HG03175 (cell line): ENCODE measurements around the gene ABT1.
"Not testable (repeated sequence)": the region's sequence is repeated elsewhere in the genome, so short reads cannot be mapped to it uniquely, and the experiment has no call there.

ENCODE experiments used
- ATAC-seq: cut with Tn5 transposase; IDR thresholded peaks from one replicate; pipeline ENCODE4 v1.9.1; 2021; ENCODE audit warnings: mild to moderate bottlenecking, moderate library complexity; ENCODE audit not compliant: unreplicated experiment

ABT1 gene

GRCh38 chr6:26596579-26597388, at the start of gene ABT1:
TSS of gene ABT1 (plus strand) at chr6:26596953. CDS start at chr6:26596983, 30 bp downstream.
- ATAC-seq: peak; percentile 82

- not testable (repeated sequence) for ATAC-seq
Observed at GRCh38 chr6:26547363-26547762, 49.4 kb upstream of the ABT1 start.

GRCh38 chr6:26550250-26550993, 46.3 kb upstream of the ABT1 start:
- ATAC-seq: no peak

- ATAC-seq: no peak
Observed at GRCh38 chr6:26552205-26552604, 44.5 kb upstream of the ABT1 start.

GRCh38 chr6:26552640-26553188, 44.0 kb upstream of the ABT1 start:
- no peak for ATAC-seq

- peak; percentile 41 for ATAC-seq
Observed at GRCh38 chr6:26553264-26553634, 43.5 kb upstream of the ABT1 start.

- ATAC-seq: peak; percentile 39
Observed at GRCh38 chr6:26553635-26554446, 42.9 kb upstream of the ABT1 start.

GRCh38 chr6:26554447-26554696, 42.4 kb upstream of the ABT1 start:
- ATAC-seq: no peak

GRCh38 chr6:26554697-26555504, 41.9 kb upstream of the ABT1 start:
- ATAC-seq: no peak

GRCh38 chr6:26555505-26556262, 41.1 kb upstream of the ABT1 start:
- ATAC-seq: no peak

- ATAC-seq: no peak
Observed at GRCh38 chr6:26556263-26557070, 40.3 kb upstream of the ABT1 start.

- ATAC-seq: peak; percentile 71
Observed at GRCh38 chr6:26561533-26562466, 35.0 kb upstream of the ABT1 start.

GRCh38 chr6:26563488-26563887, 33.3 kb upstream of the ABT1 start:
- no peak for ATAC-seq

GRCh38 chr6:26568601-26569432, 27.9 kb upstream of the ABT1 start:
- peak; percentile 79 for ATAC-seq

GRCh38 chr6:26569433-26569764, 27.4 kb upstream of the ABT1 start:
- no peak for ATAC-seq

- no peak for ATAC-seq
Observed at GRCh38 chr6:26570027-26570809, 26.5 kb upstream of the ABT1 start.
